HepG2 (cell line): ENCODE measurements around the gene TMEM53. TPM values are rescaled to one million over a fixed set of nuclear protein-coding genes. Genes with fewer than 3 reads are reported as not detected.

Source experiments
- SOX5 ChIP-seq: IDR thresholded peaks from 2 replicates; pipeline ENCODE4 v1.6.1; 2016; ENCODE audit warnings: borderline replicate concordance
- ZNF234 ChIP-seq: sonication (generic); formaldehyde crosslinking; conservative IDR thresholded peaks from 2 replicates; pipeline ENCODE4 v1.5.1; 2020; ENCODE audit warnings: mild to moderate bottlenecking, missing genetic modification reagents
- polyA plus RNA-seq, 8 experiments: library from polyadenylated mRNA; depleted of rRNA in 3 of 8; stranded (reverse) in 7 of 8; unstranded in 1 of 8; fragments of >200 nt; fragmentation: Illumina TruSeq in 4 of 8; extraction: Trizol in 4 of 8; gene quantifications; 2 replicates each; pipeline versions ENCODE4 v1.2.1 to v1.2.3, GENCODE V29; 2011 to 2016; ENCODE audit warnings: low read depth in 4 of 8, missing spikeins in 1 of 8, mixed read lengths in 1 of 8; ENCODE audit not compliant: insufficient read depth in 1 of 8
- total RNA-seq, 5 experiments: library from RNA; depleted of rRNA; stranded (reverse); fragments of >200 nt; fragmentation: Illumina TruSeq; extraction: Trizol; gene quantifications; 2 replicates each; pipeline ENCODE4 v1.2.3, GENCODE V29; 2016; ENCODE audit warnings: low read depth in 1 of 5
- TF ChIP-seq, protein P1 (sequence below): sonication (generic); formaldehyde crosslinking; IDR thresholded peaks from one replicate; pipeline ENCODE4 v1.5.1; 2020; ENCODE audit warnings: mild to moderate bottlenecking, missing genetic modification reagents; ENCODE audit errors: not compliant biosample characterization
- TF ChIP-seq, protein P2 (sequence below): sonication (generic); IDR thresholded peaks from 2 replicates; pipeline ENCODE4 v1.6.1; 2016; ENCODE audit warnings: low read depth, borderline replicate concordance

Gene TMEM53
- total and polyA plus RNA-seq, 2 of the 13 experiments (the other 11 are each of a cell fraction or from before 2014, with no cell fraction given), result 12.6 to 20.2 TPM

DNA sequence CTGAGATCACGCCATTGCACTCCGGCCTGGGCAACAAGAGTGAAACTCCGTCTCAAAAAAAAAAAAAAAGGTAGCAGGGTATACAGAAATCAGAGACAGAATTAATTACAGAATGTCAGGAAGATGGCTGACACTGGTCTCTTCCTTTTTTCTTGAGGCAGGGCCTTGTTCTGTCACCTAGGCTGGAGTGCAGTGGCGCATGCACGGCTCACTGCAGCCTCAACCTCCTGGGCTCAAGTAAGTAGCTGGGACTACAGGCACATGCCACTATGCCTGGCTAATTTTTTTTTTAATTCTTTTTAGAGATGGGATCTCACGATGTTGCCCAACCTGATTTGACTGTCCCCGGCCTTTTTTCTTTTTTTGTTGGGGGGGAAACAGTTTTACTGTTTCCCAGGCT is 40.3 kb upstream of the TMEM53 start (continued):
- TF ChIP-seq, protein P1, sequence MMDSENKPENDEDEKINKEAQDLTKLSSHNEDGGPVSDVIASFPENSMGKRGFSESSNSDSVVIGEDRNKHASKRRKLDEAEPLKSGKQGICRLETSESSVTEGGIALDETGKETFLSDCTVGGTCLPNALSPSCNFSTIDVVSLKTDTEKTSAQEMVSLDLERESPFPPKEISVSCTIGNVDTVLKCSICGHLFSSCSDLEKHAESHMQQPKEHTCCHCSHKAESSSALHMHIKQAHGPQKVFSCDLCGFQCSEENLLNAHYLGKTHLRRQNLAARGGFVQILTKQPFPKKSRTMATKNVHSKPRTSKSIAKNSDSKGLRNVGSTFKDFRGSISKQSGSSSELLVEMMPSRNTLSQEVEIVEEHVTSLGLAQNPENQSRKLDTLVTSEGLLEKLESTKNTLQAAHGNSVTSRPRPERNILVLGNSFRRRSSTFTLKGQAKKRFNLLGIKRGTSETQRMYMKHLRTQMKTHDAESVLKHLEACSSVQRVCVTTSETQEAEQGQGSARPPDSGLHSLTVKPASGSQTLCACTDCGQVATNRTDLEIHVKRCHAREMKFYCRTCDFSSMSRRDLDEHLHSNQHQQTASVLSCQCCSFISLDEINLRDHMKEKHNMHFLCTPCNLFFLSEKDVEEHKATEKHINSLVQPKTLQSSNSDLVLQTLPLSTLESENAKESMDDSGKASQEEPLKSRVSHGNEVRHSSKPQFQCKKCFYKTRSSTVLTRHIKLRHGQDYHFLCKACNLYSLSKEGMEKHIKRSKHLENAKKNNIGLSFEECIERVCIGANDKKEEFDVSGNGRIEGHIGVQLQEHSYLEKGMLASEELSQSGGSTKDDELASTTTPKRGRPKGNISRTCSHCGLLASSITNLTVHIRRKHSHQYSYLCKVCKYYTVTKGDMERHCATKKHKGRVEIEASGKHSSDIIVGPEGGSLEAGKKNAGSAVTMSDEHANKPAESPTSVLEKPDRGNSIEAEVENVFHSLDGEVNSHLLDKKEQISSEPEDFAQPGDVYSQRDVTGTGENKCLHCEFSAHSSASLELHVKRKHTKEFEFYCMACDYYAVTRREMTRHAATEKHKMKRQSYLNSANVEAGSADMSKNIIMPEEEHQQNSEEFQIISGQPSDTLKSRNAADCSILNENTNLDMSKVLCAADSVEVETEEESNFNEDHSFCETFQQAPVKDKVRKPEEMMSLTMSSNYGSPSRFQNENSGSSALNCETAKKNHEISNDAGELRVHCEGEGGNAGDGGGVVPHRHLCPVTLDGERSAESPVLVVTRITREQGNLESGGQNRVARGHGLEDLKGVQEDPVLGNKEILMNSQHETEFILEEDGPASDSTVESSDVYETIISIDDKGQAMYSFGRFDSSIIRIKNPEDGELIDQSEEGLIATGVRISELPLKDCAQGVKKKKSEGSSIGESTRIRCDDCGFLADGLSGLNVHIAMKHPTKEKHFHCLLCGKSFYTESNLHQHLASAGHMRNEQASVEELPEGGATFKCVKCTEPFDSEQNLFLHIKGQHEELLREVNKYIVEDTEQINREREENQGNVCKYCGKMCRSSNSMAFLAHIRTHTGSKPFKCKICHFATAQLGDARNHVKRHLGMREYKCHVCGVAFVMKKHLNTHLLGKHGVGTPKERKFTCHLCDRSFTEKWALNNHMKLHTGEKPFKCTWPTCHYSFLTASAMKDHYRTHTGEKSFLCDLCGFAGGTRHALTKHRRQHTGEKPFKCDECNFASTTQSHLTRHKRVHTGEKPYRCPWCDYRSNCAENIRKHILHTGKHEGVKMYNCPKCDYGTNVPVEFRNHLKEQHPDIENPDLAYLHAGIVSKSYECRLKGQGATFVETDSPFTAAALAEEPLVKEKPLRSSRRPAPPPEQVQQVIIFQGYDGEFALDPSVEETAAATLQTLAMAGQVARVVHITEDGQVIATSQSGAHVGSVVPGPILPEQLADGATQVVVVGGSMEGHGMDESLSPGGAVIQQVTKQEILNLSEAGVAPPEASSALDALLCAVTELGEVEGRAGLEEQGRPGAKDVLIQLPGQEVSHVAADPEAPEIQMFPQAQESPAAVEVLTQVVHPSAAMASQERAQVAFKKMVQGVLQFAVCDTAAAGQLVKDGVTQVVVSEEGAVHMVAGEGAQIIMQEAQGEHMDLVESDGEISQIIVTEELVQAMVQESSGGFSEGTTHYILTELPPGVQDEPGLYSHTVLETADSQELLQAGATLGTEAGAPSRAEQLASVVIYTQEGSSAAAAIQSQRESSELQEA (CRISPR knock-in tag), result no peak
- TF ChIP-seq, protein P2, sequence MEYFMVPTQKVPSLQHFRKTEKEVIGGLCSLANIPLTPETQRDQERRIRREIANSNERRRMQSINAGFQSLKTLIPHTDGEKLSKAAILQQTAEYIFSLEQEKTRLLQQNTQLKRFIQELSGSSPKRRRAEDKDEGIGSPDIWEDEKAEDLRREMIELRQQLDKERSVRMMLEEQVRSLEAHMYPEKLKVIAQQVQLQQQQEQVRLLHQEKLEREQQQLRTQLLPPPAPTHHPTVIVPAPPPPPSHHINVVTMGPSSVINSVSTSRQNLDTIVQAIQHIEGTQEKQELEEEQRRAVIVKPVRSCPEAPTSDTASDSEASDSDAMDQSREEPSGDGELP, result no peak
- no peak for TF ChIP-seq SOX5 (CRISPR knock-in tag)
- TF ChIP-seq ZNF234 (CRISPR knock-in tag), result no peak
